ENCODE results near the gene METRN.
"Not testable (repeated sequence)": the region's sequence is repeated elsewhere in the genome, so short reads cannot be mapped to it uniquely, and the experiment has no call there.

METRN gene

GRCh38 chr16:686459-687260 is 28.3 kb upstream of the METRN start:
- H3K4me3 ChIP-seq (ENCODE audit: low read depth, low read length): no peak overlapping the region
- TF ChIP-seq CTCF (IDR thresholded peaks at IDR 0.05; ENCODE audit: borderline replicate concordance, insufficient read depth, low read depth, low read length): no peak

GRCh38 chr16:687499-687898 is 27.4 kb upstream of the METRN start:
- no peak for TF ChIP-seq CTCF (IDR thresholded peaks at IDR 0.05; ENCODE audit: borderline replicate concordance, insufficient read depth, low read depth, low read length)
- H3K4me3 ChIP-seq (ENCODE audit: low read depth, low read length): no peak overlapping the region

- H3K4me3 ChIP-seq (ENCODE audit: low read depth, low read length): peak overlapping the region; percentile 94
- TF ChIP-seq CTCF (IDR thresholded peaks at IDR 0.05; ENCODE audit: borderline replicate concordance, insufficient read depth, low read depth, low read length): no peak
These were observed 25.6 kb upstream of the METRN start for GRCh38 chr16:689175-689897.

- H3K4me3 ChIP-seq (ENCODE audit: low read depth, low read length): not testable (repeated sequence)
These were observed 23.7 kb upstream of the METRN start for GRCh38 chr16:691242-691641.

- TF ChIP-seq CTCF (IDR thresholded peaks at IDR 0.05; ENCODE audit: borderline replicate concordance, insufficient read depth, low read depth, low read length): no peak
- H3K4me3 ChIP-seq (ENCODE audit: low read depth, low read length): no peak overlapping the region
These were observed 22.4 kb upstream of the METRN start for GRCh38 chr16:692356-693108.

GRCh38 chr16:693364-693763 is 21.6 kb upstream of the METRN start:
- no peak for TF ChIP-seq CTCF (IDR thresholded peaks at IDR 0.05; ENCODE audit: borderline replicate concordance, insufficient read depth, low read depth, low read length)
- no peak overlapping the region for H3K4me3 ChIP-seq (ENCODE audit: low read depth, low read length)

- H3K4me3 ChIP-seq (ENCODE audit: low read depth, low read length): no peak overlapping the region
- TF ChIP-seq CTCF (IDR thresholded peaks at IDR 0.05; ENCODE audit: borderline replicate concordance, insufficient read depth, low read depth, low read length): no peak
These were observed 21.2 kb upstream of the METRN start for GRCh38 chr16:693766-694165.

Data from GM12875 (cell line).